ENCODE results near the gene KRT86.
A peak's percentile ranks its signal among the peaks of the same experiment; 100 is the strongest.
"Not testable (repeated sequence)": the region's sequence is repeated elsewhere in the genome, so short reads cannot be mapped to it uniquely, and the experiment has no call there.

The KRT86 gene

DNA sequence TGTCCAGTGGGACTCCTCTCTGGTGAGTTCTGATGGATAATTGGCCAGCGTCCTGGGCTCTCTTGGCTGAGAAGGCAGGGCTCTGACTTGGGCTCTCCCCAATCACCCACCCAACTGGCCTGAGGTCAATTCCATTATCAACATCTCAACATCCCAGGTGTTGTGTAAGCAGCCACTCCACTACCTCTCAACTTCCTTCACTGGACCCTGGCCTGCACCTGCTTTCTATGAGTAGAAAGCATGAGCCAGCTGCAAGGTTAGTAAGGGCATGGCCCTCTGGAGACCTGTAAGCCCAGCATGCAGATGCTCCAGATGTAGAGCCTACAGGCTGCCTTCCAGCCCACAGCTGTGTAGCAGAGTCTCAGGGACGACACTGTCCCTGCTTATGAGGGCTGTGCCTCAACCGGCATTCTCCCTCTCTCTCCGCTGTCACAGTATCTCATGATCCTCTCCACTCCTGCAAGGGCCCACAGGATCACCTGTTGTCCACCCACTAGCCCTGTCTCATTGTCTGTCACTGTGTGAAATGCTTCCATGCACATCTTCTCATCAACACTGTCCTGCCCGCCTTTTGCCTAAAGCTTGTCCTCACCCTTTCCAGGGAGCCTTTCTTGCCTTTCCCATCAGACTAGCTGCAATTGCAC, 22.2 kb downstream of the KRT86 start:
- no peak for DNase-seq

GRCh38 chr12:52298677-52299190, 24.3 kb downstream of the KRT86 start:
- no peak for DNase-seq

DNA sequence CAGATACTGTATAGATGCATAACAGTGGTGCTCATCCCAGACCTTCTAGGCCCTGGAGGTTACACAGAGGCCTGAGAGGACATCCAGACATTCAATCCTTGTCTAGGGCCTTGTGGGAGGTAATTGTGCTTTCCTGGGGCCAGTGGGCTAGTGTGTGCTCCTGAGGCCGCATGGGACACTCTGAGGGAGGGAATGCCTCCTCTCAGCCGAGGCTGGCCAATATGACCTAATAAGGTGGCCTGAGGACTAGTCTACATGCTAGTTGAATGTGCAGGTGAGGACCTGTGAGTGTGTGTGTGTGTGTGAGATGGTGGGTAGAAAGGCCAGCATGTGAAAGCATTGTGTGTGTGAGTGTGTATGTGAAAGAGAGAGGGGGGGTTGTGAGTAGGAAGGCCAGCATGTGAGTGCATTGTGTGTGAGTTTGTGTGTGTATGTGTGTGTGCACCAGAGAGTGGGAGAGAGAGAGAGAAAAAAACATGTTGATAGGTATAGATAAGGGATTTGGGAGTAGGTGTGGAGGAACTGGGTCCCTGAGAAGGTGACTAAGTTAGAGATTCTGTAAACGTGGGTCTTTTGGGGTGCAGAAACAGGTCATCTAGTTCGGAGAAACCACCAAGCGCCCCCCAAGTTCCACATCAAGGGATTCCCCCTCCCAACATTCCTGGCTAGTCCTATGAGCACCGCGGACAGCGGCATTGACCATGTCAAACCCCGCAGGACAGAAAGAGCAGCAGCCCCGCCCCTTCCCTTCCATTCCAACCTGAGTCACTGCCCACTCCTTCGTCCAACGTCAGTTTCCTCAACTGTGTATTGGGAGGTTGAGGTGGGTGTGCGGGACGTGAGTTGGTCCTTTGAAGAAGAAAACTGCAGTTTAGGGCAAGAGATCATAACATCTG, 26.6 kb downstream of the KRT86 start:
- no peak for DNase-seq

GRCh38 chr12:52301721-52302120, 27.3 kb downstream of the KRT86 start:
- not testable (repeated sequence) for DNase-seq

GRCh38 chr12:52302242-52302914, 27.9 kb downstream of the KRT86 start:
- not testable (repeated sequence) for DNase-seq

- not testable (repeated sequence) for DNase-seq
These were observed 30.5 kb downstream of the KRT86 start for GRCh38 chr12:52304941-52305411.

DNA sequence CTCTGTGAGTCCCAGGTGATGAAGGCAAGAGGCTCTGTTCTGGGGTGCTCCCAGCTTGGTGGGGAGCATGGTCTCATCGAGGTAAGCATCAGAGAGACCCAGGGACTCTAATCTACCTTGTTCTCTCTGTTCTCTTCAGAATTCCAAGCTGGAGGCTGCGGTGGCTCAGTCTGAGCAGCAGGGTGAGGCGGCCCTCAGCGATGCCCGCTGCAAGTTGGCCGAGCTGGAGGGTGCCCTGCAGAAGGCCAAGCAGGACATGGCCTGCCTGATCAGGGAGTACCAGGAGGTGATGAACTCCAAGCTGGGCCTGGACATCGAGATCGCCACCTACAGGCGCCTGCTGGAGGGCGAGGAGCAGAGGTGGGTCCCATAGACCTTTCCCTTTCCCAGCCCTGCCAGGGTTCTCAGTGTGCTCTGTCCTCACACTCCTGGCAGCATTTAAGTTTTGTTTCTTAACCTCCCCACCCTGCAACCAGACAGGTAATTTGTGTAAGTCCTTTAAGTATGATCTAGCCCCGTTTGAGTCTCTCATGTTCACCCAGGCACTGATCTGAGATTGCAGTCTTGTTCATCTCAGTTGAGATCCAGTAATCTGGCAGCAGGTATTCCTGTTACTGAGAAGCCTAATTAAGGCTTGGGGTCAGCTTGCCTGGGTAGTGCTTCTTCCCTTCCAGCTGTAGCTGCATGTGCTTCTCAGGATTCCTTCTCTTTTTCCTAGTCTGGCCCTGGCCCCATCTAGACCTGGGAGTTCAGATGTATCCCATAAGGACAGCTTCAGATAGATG, 31.7 kb downstream of the KRT86 start:
- DNase-seq, result no peak

- no peak for DNase-seq
These were observed 32.3 kb downstream of the KRT86 start for GRCh38 chr12:52306731-52307130.

- DNase-seq, result peak; percentile 26 to 85
These were observed 33.7 kb downstream of the KRT86 start for GRCh38 chr12:52307836-52308805.

- DNase-seq, result no peak
These were observed 34.5 kb downstream of the KRT86 start for GRCh38 chr12:52308806-52309425.

- DNase-seq, result no peak
These were observed 36.3 kb downstream of the KRT86 start for GRCh38 chr12:52310622-52311284.

- DNase-seq, result no peak
These were observed 36.8 kb downstream of the KRT86 start for GRCh38 chr12:52311285-52311648.

- no peak for DNase-seq
These were observed 37.6 kb downstream of the KRT86 start for GRCh38 chr12:52312086-52312485.

DNA sequence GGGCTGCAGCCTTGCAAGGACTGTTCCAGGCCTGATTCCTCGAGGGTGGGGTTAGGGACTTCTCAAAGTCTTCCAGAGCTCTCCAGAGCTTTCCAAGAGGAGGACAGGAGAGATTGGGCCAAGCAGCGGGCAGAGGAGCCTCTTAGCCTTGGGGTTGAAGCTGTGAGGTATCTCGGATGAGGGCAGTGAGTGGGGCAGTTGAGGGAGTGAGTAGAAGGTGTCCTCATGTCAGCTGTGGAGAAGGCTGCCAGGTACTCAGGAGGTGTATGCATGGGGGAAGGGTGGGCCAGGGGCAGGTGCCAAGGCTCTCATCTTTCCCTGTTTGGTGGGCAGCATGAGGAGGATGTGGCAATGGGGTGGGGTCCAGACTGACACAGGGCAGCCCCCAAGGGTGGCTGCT, 39.0 kb downstream of the KRT86 start:
- DNase-seq, result no peak

DNA sequence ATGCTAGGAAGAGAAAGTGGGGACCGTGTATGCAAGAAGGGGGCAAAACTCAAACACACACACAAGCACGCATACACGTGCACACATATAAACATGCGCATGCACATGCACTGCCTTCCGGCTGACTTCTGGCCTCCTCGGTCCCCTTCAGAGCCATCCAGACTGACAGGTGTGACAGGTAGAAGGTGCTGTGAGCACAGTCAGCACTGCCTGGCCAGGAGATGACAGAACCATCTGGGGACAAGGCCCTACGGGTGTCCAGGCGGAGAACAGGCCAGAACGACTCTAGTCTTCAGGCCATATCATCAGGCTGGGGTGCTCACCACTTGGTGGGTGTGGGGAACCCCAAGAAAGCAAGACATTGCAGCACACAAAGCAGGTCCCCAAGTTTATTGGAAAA, 39.5 kb downstream of the KRT86 start:
- DNase-seq, result no peak

GRCh38 chr12:52314511-52314910, 40.1 kb downstream of the KRT86 start:
- no peak for DNase-seq

DNA sequence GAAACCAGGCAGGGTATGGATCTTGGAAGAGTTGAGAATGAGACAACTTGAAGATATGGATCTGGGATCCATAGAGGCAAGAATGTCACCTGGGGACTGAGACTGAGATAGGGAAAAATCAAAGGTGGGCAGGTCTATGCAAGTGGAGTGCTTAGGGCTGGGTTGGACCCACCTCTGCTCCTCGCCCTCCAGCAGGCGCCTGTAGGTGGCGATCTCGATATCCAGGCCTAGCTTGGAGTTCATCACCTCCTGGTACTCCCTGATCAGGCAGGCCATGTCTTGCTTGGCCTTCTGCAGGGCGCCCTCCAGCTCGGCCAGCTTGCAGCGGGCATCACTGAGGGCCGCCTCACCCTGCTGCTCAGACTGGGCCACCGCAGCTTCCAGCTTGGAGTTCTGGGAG, 41.3 kb downstream of the KRT86 start:
- peak in 1 of 2 experiments; percentile 49 for DNase-seq

- DNase-seq, result no peak
These were observed 41.8 kb downstream of the KRT86 start for GRCh38 chr12:52316290-52316689.

DNA sequence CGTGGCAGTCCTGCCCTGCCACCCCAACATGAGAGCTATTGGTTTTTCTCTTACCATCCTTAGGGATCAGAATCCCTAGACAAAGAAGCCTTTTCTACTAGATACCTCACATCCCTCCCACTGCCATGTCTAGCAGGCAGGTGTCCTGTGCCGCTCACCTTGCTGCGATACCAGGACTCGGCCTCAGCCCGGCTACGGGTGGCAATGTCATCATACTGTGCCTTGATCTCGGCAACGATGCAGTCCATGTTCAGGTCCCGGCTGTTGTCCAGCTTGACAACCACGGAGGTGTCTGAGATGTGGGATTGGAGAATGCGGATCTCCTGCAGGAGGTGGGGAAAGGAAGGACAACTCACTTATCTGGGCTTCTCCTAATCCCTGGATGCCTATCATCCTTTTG, 42.3 kb downstream of the KRT86 start:
- no peak for DNase-seq

DNA sequence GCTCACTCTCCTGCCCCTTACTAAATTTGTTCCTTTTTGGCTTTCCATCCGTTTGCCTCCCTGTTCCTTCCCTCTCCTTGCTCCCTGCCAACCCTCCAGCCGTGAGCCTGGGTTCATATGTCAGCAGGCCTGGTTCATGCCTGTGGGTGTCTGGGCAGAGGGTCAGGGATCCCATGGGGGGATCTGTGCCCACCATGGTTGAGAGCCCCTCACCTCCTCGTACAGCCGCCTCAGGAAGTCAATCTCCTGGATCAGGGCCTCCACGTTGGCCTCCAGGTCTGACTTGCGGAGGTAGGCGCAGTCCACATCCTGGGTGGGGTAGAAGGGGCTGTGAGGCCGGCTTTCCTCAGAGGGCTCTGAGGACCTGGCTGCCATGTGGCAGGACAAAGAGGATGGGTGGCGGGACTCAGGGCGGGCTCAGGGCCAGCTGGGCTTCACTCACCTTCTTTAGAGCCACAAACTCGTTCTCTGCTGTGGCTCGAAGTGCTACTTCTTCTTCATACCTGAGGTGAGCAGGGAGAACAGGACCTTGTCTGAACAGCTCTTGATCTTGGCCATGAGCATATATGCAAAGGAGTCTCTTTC, 43.1 kb downstream of the KRT86 start:
- no peak for DNase-seq

Measured in NCI-H526 (cell line).